Measurements from ENCODE around the gene IL26.
A peak's percentile ranks its signal among the peaks of the same experiment; 100 is the strongest.
"Not testable (repeated sequence)": the region's sequence is repeated elsewhere in the genome, so short reads cannot be mapped to it uniquely, and the experiment has no call there.

IL26 gene

DNA sequence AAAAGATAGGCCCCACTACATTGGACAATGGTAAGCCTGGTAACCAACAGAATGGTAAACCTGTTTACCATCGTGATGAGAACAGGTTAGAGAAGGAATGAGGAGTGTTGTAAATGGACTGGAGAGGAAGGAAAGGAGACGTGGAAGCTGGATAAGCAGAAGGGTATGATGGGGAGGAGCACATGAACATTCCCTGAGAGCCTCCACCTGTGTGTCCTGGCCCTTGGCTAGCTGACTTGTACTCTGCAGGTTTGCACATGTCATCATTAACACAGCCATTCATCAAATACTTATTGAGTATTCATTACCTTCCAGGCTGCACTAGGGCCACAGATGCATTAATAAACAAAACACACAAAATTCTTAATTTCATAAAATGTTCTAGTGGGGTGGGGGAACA is 4.3 kb upstream of the IL26 start:
- TF ChIP-seq CTCF (IDR thresholded peaks at IDR 0.05; ENCODE audit: insufficient read depth, low read depth, low read length, missing control alignments) = no peak
- H3K4me3 ChIP-seq (ENCODE audit: low read depth, low read length) = no peak overlapping the region
- no peak for DNase-seq (ENCODE audit: low read depth)

DNA sequence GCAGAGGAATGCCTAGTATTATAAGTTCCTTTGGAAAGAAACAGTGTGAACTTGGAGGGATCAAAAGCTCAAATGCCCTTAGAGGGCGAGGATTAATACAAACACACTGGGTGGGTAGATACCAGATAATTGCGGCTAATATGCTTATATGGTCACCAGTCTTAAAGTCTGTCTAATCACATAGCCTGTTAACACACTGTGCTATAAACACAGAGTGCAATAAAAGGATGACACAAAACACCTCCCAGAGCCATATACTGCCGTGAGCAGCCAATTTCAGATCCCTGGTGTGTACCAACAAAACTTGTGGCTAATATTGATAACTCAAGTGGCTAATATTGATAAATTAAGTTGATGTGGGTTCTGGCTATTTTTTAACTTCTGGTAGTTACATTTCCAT is 1.7 kb upstream of the IL26 start:
- no peak for DNase-seq (ENCODE audit: low read depth)
- H3K4me3 ChIP-seq (ENCODE audit: low read depth, low read length) = no peak overlapping the region
- no peak for TF ChIP-seq CTCF (IDR thresholded peaks at IDR 0.05; ENCODE audit: insufficient read depth, low read depth, low read length, missing control alignments)

DNA sequence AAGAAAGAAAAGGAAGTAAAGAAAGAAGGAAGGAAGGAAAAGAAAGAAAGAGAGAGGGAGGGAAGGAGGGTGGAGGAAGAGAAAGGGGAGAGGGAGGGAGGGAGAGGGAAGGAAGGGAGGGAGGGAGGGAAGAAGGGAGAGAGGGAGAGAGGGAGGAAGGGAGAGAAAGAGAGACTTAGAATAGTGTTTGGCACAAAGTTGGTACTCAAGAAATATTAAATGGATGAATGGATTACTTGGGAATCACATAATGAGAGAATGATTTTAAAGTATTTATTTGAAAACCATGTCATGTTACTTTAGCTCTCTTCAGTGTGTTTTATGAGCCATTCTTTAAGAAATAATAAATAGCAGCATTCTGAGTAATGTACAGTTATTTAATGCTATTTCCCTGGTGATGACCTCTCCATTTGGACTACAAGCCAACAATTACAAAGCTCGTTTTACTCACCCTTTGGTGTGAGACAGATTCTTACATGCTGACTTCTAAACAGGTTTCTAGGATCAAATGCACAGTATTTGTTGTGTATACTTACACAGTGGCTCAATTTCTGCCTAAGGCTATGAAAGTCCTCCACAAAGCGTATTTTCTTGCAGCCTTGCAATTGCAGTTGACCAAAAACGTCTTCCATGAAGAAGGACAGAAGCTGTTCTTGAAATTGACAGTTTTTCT is 861 bp downstream of the IL26 start:
- no peak for TF ChIP-seq CTCF (IDR thresholded peaks at IDR 0.05; ENCODE audit: insufficient read depth, low read depth, low read length, missing control alignments)
- H3K4me3 ChIP-seq (ENCODE audit: low read depth, low read length) = no peak overlapping the region
- DNase-seq (ENCODE audit: low read depth) = no peak

- no peak overlapping the region for H3K4me3 ChIP-seq (ENCODE audit: low read depth, low read length)
- TF ChIP-seq CTCF (IDR thresholded peaks at IDR 0.05; ENCODE audit: insufficient read depth, low read depth, low read length, missing control alignments) = peak; percentile 87
- peak; percentile 90 for DNase-seq (ENCODE audit: low read depth)
Observed at GRCh38 chr12:68223067-68223747, 2.4 kb downstream of the IL26 start.

- no peak for DNase-seq (ENCODE audit: low read depth)
- TF ChIP-seq CTCF (IDR thresholded peaks at IDR 0.05; ENCODE audit: insufficient read depth, low read depth, low read length, missing control alignments) = no peak
- no peak overlapping the region for H3K4me3 ChIP-seq (ENCODE audit: low read depth, low read length)
Observed at GRCh38 chr12:68222326-68222725, 3.3 kb downstream of the IL26 start.

GRCh38 chr12:68221497-68221896 is 4.1 kb downstream of the IL26 start:
- DNase-seq (ENCODE audit: low read depth) = no peak
- TF ChIP-seq CTCF (IDR thresholded peaks at IDR 0.05; ENCODE audit: insufficient read depth, low read depth, low read length, missing control alignments) = no peak
- no peak overlapping the region for H3K4me3 ChIP-seq (ENCODE audit: low read depth, low read length)

DNA sequence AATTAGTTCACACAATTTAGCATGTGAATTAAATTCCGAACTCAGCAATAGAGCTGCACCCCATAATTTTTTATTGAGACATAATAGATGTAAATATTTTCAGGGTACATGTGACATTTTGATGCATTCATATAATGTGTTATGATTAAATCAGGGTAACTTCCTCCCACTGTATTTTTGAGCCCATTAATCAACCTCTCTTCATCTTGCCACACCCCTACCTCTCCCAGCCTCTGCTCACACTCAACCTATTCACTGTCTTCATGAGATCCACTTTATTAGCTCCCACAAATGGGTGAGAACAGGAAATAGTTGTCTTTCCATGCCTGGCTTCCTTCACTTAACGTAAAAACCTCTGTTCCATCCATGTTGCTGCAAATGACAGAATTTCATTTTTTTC is 14.7 kb downstream of the IL26 start:
- no peak overlapping the region for H3K4me3 ChIP-seq (ENCODE audit: low read depth, low read length)
- no peak for DNase-seq (ENCODE audit: low read depth)
- no peak for TF ChIP-seq CTCF (IDR thresholded peaks at IDR 0.05; ENCODE audit: insufficient read depth, low read depth, low read length, missing control alignments)

DNA sequence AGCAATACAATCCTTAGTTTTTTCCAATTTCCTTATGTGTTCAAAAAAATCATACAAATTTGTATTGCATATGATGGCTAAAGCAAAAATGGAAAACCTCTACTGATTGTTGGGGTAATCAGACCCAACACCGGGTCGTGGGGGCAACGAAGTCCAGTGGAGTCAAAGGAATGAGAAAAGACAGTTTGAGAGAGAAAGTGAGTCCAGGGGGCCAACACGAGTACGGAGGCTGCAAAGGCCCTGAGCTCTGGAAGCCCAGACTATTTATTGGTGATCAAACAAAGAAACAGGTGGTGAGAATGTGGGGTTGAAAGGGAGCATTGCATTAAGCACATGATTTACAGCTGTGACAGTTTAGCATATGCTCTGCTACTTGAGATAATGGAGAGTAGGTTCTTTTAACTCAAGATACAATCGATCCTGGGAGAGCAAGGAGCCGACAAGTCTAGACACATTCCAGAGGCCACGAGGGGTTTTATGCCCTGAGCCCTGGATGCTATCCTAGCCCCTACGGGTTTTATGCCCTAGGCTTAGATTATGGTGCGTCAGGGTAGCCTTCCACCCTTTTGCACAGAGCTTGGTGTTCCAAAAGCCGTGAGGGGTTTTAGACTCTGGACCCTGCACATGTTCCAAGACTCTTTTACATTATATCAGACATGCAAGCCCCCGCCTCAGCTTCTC is 16.4 kb downstream of the IL26 start:
- H3K4me3 ChIP-seq (ENCODE audit: low read depth, low read length); DNase-seq (ENCODE audit: low read depth): not testable (repeated sequence)
